ENCODE results near the gene HOXD1. TPM values are rescaled to one million over a fixed set of nuclear protein-coding genes. Genes with fewer than 3 reads are reported as not detected.

The HOXD1 gene
- total RNA-seq, 1 experiment from 2014 or later = not detected

GRCh38 chr2:176181551-176181950 lies 6.9 kb upstream of the HOXD1 start:
- DNase-seq = no peak
- no peak overlapping the region for H3K4me3 ChIP-seq (ENCODE audit: insufficient read depth, low read depth, low read length)
- H3K27me3 ChIP-seq (ENCODE audit: control insufficient read depth, insufficient read depth, low read length) = peaks cover 93% of the 10 kb centered on the region
- H3K36me3 ChIP-seq (replicated peaks; ENCODE audit: control insufficient read depth, insufficient read depth, low read length) = no peaks in the 10 kb centered on the region

GRCh38 chr2:176182671-176183070 lies 5.8 kb upstream of the HOXD1 start:
- no peak for DNase-seq
- Histone ChIP-seq H3K4me3 (ENCODE audit: insufficient read depth, low read depth, low read length) (no peak overlapping the region), H3K27me3 (ENCODE audit: control insufficient read depth, insufficient read depth, low read length) (peaks cover 92% of the 10 kb centered on the region), H3K36me3 (replicated peaks; ENCODE audit: control insufficient read depth, insufficient read depth, low read length) (no peaks in the 10 kb centered on the region)

GRCh38 chr2:176184749-176185148 lies 3.7 kb upstream of the HOXD1 start:
- Histone ChIP-seq H3K27me3 (ENCODE audit: control insufficient read depth, insufficient read depth, low read length) (peaks cover 91% of the 10 kb centered on the region), H3K4me3 (ENCODE audit: insufficient read depth, low read depth, low read length) (no peak overlapping the region)
- DNase-seq = no peak

GRCh38 chr2:176186024-176186423 lies 2.4 kb upstream of the HOXD1 start:
- Histone ChIP-seq H3K27me3 (ENCODE audit: control insufficient read depth, insufficient read depth, low read length) (peaks cover 91% of the 10 kb centered on the region), H3K4me3 (ENCODE audit: insufficient read depth, low read depth, low read length) (no peak overlapping the region), H3K36me3 (replicated peaks; ENCODE audit: control insufficient read depth, insufficient read depth, low read length) (no peaks in the 10 kb centered on the region)
- DNase-seq = no peak

More at GRCh38 chr2:176184749-176185148, 3.7 kb upstream of the HOXD1 start:
- H3K36me3 ChIP-seq (replicated peaks; ENCODE audit: control insufficient read depth, insufficient read depth, low read length) = no peaks in the 10 kb centered on the region

GRCh38 chr2:176187200-176187898 lies 1.1 kb upstream of the HOXD1 start:
- no peak overlapping the region for H3K4me3 ChIP-seq (ENCODE audit: insufficient read depth, low read depth, low read length)
- peak; percentile 61 for DNase-seq
- H3K27me3 ChIP-seq (ENCODE audit: control insufficient read depth, insufficient read depth, low read length) = peaks cover 91% of the 10 kb centered on the region
- no peaks in the 10 kb centered on the region for H3K36me3 ChIP-seq (replicated peaks; ENCODE audit: control insufficient read depth, insufficient read depth, low read length)

GRCh38 chr2:176188774-176189680 lies 559 bp downstream of the HOXD1 start:
- peak overlapping the region; percentile 37 for H3K4me3 ChIP-seq (ENCODE audit: insufficient read depth, low read depth, low read length)
- H3K36me3 ChIP-seq (replicated peaks; ENCODE audit: control insufficient read depth, insufficient read depth, low read length) = no peaks in the 10 kb centered on the region
- peak; percentile 83 for DNase-seq
- peaks cover 91% of the 10 kb centered on the region for H3K27me3 ChIP-seq (ENCODE audit: control insufficient read depth, insufficient read depth, low read length)

- peak; percentile 54 for DNase-seq
- peaks cover 86% of the 10 kb centered on the region for H3K27me3 ChIP-seq (ENCODE audit: control insufficient read depth, insufficient read depth, low read length)
- no peak overlapping the region for H3K4me3 ChIP-seq (ENCODE audit: insufficient read depth, low read depth, low read length)
- H3K36me3 ChIP-seq (replicated peaks; ENCODE audit: control insufficient read depth, insufficient read depth, low read length) = no peaks in the 10 kb centered on the region
Observed at GRCh38 chr2:176189681-176190641, 1.5 kb downstream of the HOXD1 start.

- Histone ChIP-seq H3K36me3 (replicated peaks; ENCODE audit: control insufficient read depth, insufficient read depth, low read length) (no peaks in the 10 kb centered on the region), H3K27me3 (ENCODE audit: control insufficient read depth, insufficient read depth, low read length) (peaks cover 67% of the 10 kb centered on the region), H3K4me3 (ENCODE audit: insufficient read depth, low read depth, low read length) (no peak overlapping the region)
- peak; percentile 41 for DNase-seq
Observed at GRCh38 chr2:176192351-176192750, 3.9 kb downstream of the HOXD1 start.

- Histone ChIP-seq H3K36me3 (replicated peaks; ENCODE audit: control insufficient read depth, insufficient read depth, low read length) (no peaks in the 10 kb centered on the region), H3K4me3 (ENCODE audit: insufficient read depth, low read depth, low read length) (no peak overlapping the region), H3K27me3 (ENCODE audit: control insufficient read depth, insufficient read depth, low read length) (peaks cover 60% of the 10 kb centered on the region)
- DNase-seq = no peak
Observed at GRCh38 chr2:176193048-176193447, 4.6 kb downstream of the HOXD1 start.

GRCh38 chr2:176199902-176200301 lies 11.4 kb downstream of the HOXD1 start:
- no peaks in the 10 kb centered on the region for H3K36me3 ChIP-seq (replicated peaks; ENCODE audit: control insufficient read depth, insufficient read depth, low read length)
- peak; percentile 8 for DNase-seq
- H3K27me3 ChIP-seq (ENCODE audit: control insufficient read depth, insufficient read depth, low read length) = peaks cover 2% of the 10 kb centered on the region; the same call in 1 of the 2 replicates
- no peak overlapping the region for H3K4me3 ChIP-seq (ENCODE audit: insufficient read depth, low read depth, low read length)

- no peak overlapping the region for H3K4me3 ChIP-seq (ENCODE audit: insufficient read depth, low read depth, low read length)
- peak; percentile 8 for DNase-seq
- H3K36me3 ChIP-seq (replicated peaks; ENCODE audit: control insufficient read depth, insufficient read depth, low read length) = no peaks in the 10 kb centered on the region
- H3K27me3 ChIP-seq (ENCODE audit: control insufficient read depth, insufficient read depth, low read length) = peaks cover 2% of the 10 kb centered on the region; the same call in 1 of the 2 replicates
Observed at GRCh38 chr2:176200971-176201370, 12.5 kb downstream of the HOXD1 start.

- no peak for DNase-seq
- Histone ChIP-seq H3K4me3 (ENCODE audit: insufficient read depth, low read depth, low read length) (no peak overlapping the region), H3K27me3 (ENCODE audit: control insufficient read depth, insufficient read depth, low read length) (no peaks in the 10 kb centered on the region), H3K36me3 (replicated peaks; ENCODE audit: control insufficient read depth, insufficient read depth, low read length) (no peaks in the 10 kb centered on the region)
Observed at GRCh38 chr2:176202491-176202890, 14.0 kb downstream of the HOXD1 start.

GRCh38 chr2:176205126-176205525 lies 16.7 kb downstream of the HOXD1 start:
- Histone ChIP-seq H3K36me3 (replicated peaks; ENCODE audit: control insufficient read depth, insufficient read depth, low read length) (no peaks in the 10 kb centered on the region), H3K27me3 (ENCODE audit: control insufficient read depth, insufficient read depth, low read length) (no peaks in the 10 kb centered on the region), H3K4me3 (ENCODE audit: insufficient read depth, low read depth, low read length) (no peak overlapping the region)
- no peak for DNase-seq

- no peak overlapping the region for H3K4me3 ChIP-seq (ENCODE audit: insufficient read depth, low read depth, low read length)
- H3K36me3 ChIP-seq (replicated peaks; ENCODE audit: control insufficient read depth, insufficient read depth, low read length) = no peaks in the 10 kb centered on the region
- no peak for DNase-seq
- H3K27me3 ChIP-seq (ENCODE audit: control insufficient read depth, insufficient read depth, low read length) = no peaks in the 10 kb centered on the region
Observed at GRCh38 chr2:176206136-176206535, 17.7 kb downstream of the HOXD1 start.

Measured in H7 (cell line).